Measurements from ENCODE around the gene LRRC34. TPM values are rescaled to one million over a fixed set of nuclear protein-coding genes. Genes with fewer than 3 reads are reported as not detected.

Gene LRRC34
- total and polyA plus RNA-seq, 9 of the 15 experiments (the other 6 are each of a cell fraction or from before 2014, with no cell fraction given) = 0.17 to 0.30 TPM; not detected in 7

- TF ChIP-seq RFX7 (CRISPR knock-in tag; IDR thresholded peaks at IDR 0.05) (no peak), SRSF1 (IDR thresholded peaks at IDR 0.05; ENCODE audit: low read depth, low read length) (0 out of 2 replicates have a peak, but pooled peaks have one; percentile 54), CBX3 (IDR thresholded peaks at IDR 0.05; ENCODE audit: borderline replicate concordance in 1 of 2, low read length in 2 of 2) (no peak), ZNF408 (CRISPR knock-in tag; IDR thresholded peaks at IDR 0.05; ENCODE audit: low read depth) (no peak), CREB3L1 (IDR thresholded peaks at IDR 0.05; ENCODE audit: borderline replicate concordance, low read depth) (peak; percentile 65), RBM34 (IDR thresholded peaks at IDR 0.05; ENCODE audit: borderline replicate concordance, insufficient read depth, low read length) (no peak), HES1 (IDR thresholded peaks at IDR 0.05; ENCODE audit: low read depth) (no peak), HNRNPK (IDR thresholded peaks at IDR 0.05; ENCODE audit: low read depth, low read length, poor library complexity, severe bottlenecking) (no peak), ELF1 (tag; IDR thresholded peaks at IDR 0.05) (0 out of 2 replicates have a peak, but pooled peaks have one; percentile 13), ZNF263 (CRISPR knock-in tag; IDR thresholded peaks at IDR 0.05; ENCODE audit: borderline replicate concordance) (0 out of 2 replicates have a peak, but pooled peaks have one; percentile 9), TCF7 (IDR thresholded peaks at IDR 0.05; ENCODE audit: borderline replicate concordance) (0 out of 2 replicates have a peak, but pooled peaks have one; percentile 8), CEBPG (CRISPR knock-in tag; IDR thresholded peaks at IDR 0.05) (peak; percentile 73; the same call in 1 of the 2 replicates), CEBPG (tag; conservative IDR thresholded peaks at IDR 0.05 in 1 of 2, IDR thresholded peaks at IDR 0.05 in 1 of 2) (peak in 1 of 2 experiments; percentile 66; a peak in 2 of 4 replicates), TARDBP (IDR thresholded peaks at IDR 0.05) (peak; percentile 21; the same call in 1 of the 2 replicates), SRSF3 (IDR thresholded peaks at IDR 0.05; ENCODE audit: insufficient read depth, low read length) (no peak), ZBTB8A (IDR thresholded peaks at IDR 0.05; ENCODE audit: partially characterized antibody) (no peak)
- TF ChIP-seq, protein P1, sequence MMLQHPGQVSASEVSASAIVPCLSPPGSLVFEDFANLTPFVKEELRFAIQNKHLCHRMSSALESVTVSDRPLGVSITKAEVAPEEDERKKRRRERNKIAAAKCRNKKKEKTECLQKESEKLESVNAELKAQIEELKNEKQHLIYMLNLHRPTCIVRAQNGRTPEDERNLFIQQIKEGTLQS (IDR thresholded peaks at IDR 0.05) = peak; percentile 75
- TF ChIP-seq, protein P1 (CRISPR knock-in tag; conservative IDR thresholded peaks at IDR 0.05) = no peak
- TF ChIP-seq, protein P2, sequence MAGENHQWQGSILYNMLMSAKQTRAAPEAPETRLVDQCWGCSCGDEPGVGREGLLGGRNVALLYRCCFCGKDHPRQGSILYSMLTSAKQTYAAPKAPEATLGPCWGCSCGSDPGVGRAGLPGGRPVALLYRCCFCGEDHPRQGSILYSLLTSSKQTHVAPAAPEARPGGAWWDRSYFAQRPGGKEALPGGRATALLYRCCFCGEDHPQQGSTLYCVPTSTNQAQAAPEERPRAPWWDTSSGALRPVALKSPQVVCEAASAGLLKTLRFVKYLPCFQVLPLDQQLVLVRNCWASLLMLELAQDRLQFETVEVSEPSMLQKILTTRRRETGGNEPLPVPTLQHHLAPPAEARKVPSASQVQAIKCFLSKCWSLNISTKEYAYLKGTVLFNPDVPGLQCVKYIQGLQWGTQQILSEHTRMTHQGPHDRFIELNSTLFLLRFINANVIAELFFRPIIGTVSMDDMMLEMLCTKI (IDR thresholded peaks at IDR 0.05; ENCODE audit: partially characterized antibody) = no peak
- TF ChIP-seq, protein P3, sequence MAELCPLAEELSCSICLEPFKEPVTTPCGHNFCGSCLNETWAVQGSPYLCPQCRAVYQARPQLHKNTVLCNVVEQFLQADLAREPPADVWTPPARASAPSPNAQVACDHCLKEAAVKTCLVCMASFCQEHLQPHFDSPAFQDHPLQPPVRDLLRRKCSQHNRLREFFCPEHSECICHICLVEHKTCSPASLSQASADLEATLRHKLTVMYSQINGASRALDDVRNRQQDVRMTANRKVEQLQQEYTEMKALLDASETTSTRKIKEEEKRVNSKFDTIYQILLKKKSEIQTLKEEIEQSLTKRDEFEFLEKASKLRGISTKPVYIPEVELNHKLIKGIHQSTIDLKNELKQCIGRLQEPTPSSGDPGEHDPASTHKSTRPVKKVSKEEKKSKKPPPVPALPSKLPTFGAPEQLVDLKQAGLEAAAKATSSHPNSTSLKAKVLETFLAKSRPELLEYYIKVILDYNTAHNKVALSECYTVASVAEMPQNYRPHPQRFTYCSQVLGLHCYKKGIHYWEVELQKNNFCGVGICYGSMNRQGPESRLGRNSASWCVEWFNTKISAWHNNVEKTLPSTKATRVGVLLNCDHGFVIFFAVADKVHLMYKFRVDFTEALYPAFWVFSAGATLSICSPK (IDR thresholded peaks at IDR 0.05; ENCODE audit: borderline replicate concordance) = no peak
Observed at GRCh38 chr3:169772897-169773816, 39.5 kb downstream of the LRRC34 start, which contains the start of gene MYNN (continued).
